HG03097 (cell line): ENCODE results near the gene RFX8.
"Not testable (repeated sequence)": the region's sequence is repeated elsewhere in the genome, so short reads cannot be mapped to it uniquely, and the experiment has no call there.

Experiments
- ATAC-seq: cut with Tn5 transposase; IDR thresholded peaks from one replicate; pipeline ENCODE4 v1.9.1; 2021; ENCODE audit not compliant: unreplicated experiment, low FRiP score

RFX8 gene

GRCh38 chr2:101474731-101475384 is at the start of gene RFX8:
Gene RFX8, minus strand, starts transcription at chr2:101475112. Its CDS starts 8,264 bp downstream, at chr2:101466848.
- ATAC-seq = no peak

GRCh38 chr2:101521487-101521886 is 46.6 kb upstream of the RFX8 start:
- ATAC-seq = no peak

- no peak for ATAC-seq
These were observed 45.3 kb upstream of the RFX8 start for GRCh38 chr2:101520246-101520645.

- no peak for ATAC-seq
These were observed 43.9 kb upstream of the RFX8 start for GRCh38 chr2:101518578-101519492.

GRCh38 chr2:101517758-101518271 is 42.9 kb upstream of the RFX8 start:
- ATAC-seq = no peak

- no peak for ATAC-seq
These were observed 42.1 kb upstream of the RFX8 start for GRCh38 chr2:101516823-101517690.

- no peak for ATAC-seq
These were observed 41.4 kb upstream of the RFX8 start for GRCh38 chr2:101516349-101516748.

GRCh38 chr2:101515477-101515876 is 40.6 kb upstream of the RFX8 start:
- no peak for ATAC-seq

GRCh38 chr2:101512993-101513392 is 38.1 kb upstream of the RFX8 start:
- ATAC-seq = no peak

- ATAC-seq = no peak
These were observed 36.5 kb upstream of the RFX8 start for GRCh38 chr2:101511381-101511780.

- ATAC-seq = no peak
These were observed 34.8 kb upstream of the RFX8 start for GRCh38 chr2:101509499-101510284.

- no peak for ATAC-seq
These were observed 33.7 kb upstream of the RFX8 start for GRCh38 chr2:101508636-101509035.

- not testable (repeated sequence) for ATAC-seq
These were observed 30.4 kb upstream of the RFX8 start for GRCh38 chr2:101505276-101505675.

- not testable (repeated sequence) for ATAC-seq
These were observed 29.8 kb upstream of the RFX8 start for GRCh38 chr2:101504744-101505143.

GRCh38 chr2:101502095-101502494 is 27.2 kb upstream of the RFX8 start:
- no peak for ATAC-seq

GRCh38 chr2:101501443-101501842 is 26.5 kb upstream of the RFX8 start:
- ATAC-seq = no peak

GRCh38 chr2:101500860-101501259 is 25.9 kb upstream of the RFX8 start:
- ATAC-seq = no peak

GRCh38 chr2:101500180-101500579 is 25.3 kb upstream of the RFX8 start:
- ATAC-seq = no peak

GRCh38 chr2:101496279-101496678 is 21.4 kb upstream of the RFX8 start:
- ATAC-seq = no peak

- no peak for ATAC-seq
These were observed 18.1 kb upstream of the RFX8 start for GRCh38 chr2:101492936-101493473.
